GM21576 (cell line): ENCODE results near the gene OPTC.
"Not testable (repeated sequence)": the region's sequence is repeated elsewhere in the genome, so short reads cannot be mapped to it uniquely, and the experiment has no call there.

Experiments used
- ATAC-seq: cut with Tn5 transposase; IDR thresholded peaks from one replicate; pipeline ENCODE4 v1.9.1; 2021; ENCODE audit warnings: mild to moderate bottlenecking, moderate library complexity; ENCODE audit not compliant: unreplicated experiment

Gene OPTC

GRCh38 chr1:203513585-203514031, 19.7 kb downstream of the OPTC start:
- ATAC-seq = no peak

GRCh38 chr1:203516184-203516583, 22.2 kb downstream of the OPTC start:
- no peak for ATAC-seq

GRCh38 chr1:203516906-203517305, 23.0 kb downstream of the OPTC start:
- ATAC-seq = no peak

GRCh38 chr1:203517426-203518110, 23.6 kb downstream of the OPTC start:
- ATAC-seq = no peak

DNA sequence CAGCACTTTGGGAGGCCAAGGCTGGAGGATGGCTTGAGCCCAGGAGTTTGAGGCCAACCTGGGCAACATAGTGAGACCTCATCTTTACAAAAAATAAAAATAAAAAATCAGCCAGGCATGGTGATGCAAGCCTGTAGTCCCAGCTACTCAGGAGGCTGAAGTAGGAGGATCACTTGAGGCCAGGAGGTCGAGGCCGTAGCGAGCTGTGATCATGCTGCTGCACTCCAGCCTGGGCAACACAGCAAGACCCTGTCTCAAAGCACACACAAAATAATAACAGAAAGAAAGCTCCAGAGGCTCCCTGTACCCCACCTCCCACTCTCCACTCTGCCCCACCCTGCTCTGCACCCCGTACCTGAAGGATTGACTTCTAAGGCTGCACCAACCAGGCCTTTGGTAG, 24.2 kb downstream of the OPTC start:
- not testable (repeated sequence) for ATAC-seq

GRCh38 chr1:203518541-203518940, 24.6 kb downstream of the OPTC start:
- ATAC-seq = no peak

- no peak for ATAC-seq
Observed at GRCh38 chr1:203519053-203519840, 25.3 kb downstream of the OPTC start.

DNA sequence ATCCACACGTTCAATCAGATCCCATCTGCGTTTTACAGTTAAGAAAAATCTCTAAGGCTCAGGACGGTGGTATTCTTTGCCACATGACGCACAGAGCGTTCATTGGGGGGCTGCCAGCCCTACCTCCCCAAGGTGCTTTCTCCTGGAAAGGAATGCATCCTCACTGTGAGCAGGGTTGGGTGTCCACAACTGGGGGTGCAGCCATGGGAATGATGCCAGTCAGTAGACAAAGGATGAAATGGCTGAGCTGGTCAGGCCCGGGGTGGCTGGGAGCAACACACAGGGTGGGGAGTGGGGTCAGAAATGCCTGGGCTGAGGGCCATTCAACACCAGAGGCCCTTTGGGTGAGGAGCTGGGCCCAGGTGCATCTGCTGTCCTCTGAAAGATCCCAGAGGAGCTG, 25.9 kb downstream of the OPTC start:
- no peak for ATAC-seq

GRCh38 chr1:203520315-203520714, 26.4 kb downstream of the OPTC start:
- ATAC-seq = no peak

DNA sequence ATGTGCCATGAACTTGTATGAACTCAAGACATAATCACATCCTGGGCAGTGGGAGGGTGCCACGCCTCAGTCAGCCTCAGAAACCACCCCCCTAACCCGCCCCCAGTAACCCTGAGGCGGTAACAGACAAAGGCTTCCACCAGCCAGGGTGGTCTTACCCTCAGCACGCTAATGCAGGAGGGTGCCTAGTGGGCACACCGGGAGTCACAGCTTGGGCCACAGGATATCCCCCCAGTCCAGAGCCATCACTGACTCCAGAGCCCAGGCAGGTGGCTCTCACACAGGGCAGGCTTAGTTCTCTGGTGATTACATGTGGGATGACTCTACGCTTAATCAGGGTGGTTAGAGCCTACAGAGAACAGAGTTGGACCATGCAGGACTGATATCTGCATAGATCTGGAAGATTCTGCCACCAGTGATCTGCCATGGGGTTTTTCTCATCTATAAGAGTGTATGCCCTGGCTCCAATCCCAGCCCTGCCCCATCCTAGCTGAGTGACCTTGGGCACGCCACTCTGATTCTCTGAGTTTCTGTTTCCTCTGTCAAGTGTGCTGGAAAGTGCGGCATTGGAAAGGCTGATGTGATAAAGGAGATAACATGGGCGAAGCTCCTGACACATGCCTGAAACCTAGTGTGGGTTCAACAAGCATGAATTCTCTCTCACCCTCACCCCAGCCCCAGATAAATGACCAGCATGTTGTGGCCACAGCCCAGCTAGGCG, 27.3 kb downstream of the OPTC start:
- no peak for ATAC-seq

GRCh38 chr1:203521812-203522211, 27.9 kb downstream of the OPTC start:
- no peak for ATAC-seq

GRCh38 chr1:203522237-203522636, 28.3 kb downstream of the OPTC start:
- no peak for ATAC-seq

GRCh38 chr1:203523667-203524066, 29.7 kb downstream of the OPTC start:
- ATAC-seq = no peak

GRCh38 chr1:203524152-203524551, 30.2 kb downstream of the OPTC start:
- no peak for ATAC-seq

DNA sequence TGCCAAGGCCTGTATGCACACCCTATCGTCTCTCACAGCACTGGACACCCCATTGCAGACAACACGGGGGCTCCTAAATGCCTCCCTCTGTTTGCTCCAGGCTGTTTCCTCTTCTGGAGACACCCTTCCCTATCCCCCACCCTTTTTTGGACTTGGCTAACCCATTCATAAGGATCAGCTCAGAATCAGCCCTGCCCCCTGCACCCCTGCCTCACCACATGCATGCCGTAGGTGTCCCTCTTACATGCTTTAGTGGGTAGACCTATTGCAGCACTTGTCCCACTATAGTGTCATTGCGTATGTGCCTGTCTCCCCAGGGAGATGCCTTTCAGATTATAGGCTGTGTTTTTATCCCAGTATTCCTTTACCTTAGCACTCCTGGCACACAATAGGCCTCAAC, 30.9 kb downstream of the OPTC start:
- no peak for ATAC-seq

DNA sequence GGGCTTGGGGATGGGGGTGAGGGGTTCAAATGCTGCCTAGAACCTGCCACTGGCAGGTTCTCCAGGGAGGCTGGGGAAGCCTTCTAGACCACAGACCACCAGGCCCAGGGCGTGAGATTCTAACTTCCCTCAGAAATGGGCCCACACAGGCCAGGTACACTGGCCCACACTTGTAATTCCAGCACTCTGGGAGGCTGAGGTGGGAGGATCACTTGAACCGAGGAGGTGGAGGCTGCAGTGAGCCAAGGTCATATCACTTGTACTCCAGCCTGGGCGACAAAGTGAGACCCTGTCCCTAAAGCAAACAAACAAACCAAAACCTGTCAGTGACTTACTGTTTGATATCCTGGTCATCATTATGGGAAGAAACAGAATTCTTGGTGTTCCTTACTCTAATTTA, 31.7 kb downstream of the OPTC start:
- ATAC-seq = no peak

DNA sequence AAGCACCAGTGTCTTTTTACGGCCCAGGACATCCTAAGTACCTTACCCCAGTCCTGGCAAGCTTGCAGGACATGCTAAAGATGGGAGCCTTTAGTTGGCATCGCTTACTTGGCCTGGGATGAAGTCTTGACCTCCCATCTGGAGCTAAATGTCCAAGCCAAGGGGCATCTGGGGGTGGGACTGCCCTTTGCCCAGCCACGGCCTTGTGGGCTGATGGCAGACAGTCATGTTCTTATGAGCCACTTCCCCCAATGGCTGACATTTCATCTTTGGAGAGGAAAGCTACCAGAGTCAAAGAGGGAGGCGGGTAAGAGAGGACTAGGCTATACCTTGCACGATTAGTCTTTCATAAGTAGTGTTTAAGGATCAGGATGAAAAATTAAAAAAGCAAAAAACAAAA, 32.2 kb downstream of the OPTC start:
- no peak for ATAC-seq

GRCh38 chr1:203526572-203526971, 32.6 kb downstream of the OPTC start:
- ATAC-seq = no peak

DNA sequence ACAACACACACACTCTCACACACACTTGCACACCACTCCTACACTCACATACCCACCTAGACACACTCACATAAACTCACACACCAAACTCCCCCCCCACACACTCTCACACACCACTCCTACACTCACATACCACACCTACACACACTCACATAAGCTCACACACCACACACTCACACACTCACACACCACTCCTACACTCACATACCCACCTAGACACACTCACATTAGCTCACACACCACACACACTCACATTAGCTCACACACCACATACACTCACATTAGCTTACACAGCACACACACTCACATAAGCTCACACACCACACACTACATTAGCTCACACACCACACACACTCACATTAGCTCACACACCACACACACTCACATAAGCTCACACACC, 33.1 kb downstream of the OPTC start:
- ATAC-seq = no peak

DNA sequence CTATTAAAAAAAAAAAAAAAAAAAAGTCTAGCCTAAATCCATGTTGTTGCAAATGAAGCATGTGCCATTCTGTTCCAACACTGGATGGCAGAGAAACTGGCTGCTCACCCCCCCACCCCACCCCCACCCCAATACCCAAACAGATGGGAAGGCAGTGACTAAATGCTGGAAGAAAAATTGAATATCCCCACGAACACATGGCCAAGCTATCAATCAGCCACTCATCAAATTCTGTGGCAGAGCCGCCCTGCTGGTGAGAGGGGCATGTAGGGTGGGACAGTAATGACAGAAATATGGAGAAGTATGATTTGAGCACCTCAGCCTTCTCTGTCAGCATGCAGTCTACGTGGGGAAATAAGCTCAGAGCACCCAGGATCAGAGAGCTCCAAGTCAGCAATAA, 34.1 kb downstream of the OPTC start:
- ATAC-seq = no peak

DNA sequence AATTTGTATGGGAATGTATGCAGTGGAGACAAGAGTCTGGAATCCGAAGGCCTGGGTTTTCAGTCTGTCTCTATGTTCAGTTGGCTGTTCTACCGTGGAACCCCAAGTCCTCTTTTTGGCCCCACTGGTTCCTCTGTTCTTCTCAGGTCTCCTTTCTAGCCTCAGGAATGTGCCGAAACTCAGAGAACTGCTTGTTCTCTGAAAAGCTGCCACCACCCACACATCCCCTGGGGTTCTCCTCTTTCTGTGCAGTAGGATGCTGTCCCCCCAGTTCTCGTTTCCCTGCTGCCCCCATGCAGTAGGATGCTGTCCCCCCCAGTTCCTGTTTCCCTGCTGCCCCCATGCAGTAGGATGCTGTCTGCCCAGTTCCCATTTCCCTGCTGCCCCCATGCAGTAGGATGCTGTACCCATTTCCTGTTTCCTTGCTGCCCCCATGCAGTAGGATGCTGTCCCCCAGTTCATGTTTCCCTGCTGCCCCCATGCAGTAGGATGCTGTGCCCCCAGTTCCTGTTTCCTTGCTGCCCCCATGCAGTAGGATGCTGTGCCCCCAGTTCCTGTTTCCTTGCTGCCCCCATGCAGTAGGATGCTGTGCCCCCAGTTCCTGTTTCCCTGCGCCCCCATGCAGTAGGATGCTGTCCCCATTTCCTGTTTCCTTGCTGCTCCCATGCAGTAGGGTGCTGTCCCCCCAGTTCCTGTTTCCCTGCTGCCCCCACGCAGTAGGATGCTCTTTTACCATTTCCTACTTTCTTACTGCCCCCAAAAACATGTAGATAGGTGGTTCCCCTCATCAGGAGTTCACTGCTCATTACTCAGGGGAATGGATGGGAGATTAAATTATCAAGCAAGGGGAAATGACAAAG, 35.3 kb downstream of the OPTC start:
- ATAC-seq = no peak
